IPS DF 6.9 (cell line): ENCODE results near the gene PKHD1.
"Not testable (repeated sequence)": the region's sequence is repeated elsewhere in the genome, so short reads cannot be mapped to it uniquely, and the experiment has no call there.

ENCODE experiments used
- DNase-seq: peaks from one replicate; pipeline ENCODE4 v3.0.0-alpha.2; 2013; ENCODE audit warnings: low read depth, low spot score
- H3K27ac ChIP-seq: one replicate; pipeline ENCODE4 v1.5.1; 2013; ENCODE audit warnings: low read length, control low read depth
- H3K27me3 ChIP-seq: 2 replicates; pipeline ENCODE4 v1.6.1; 2013; ENCODE audit warnings: mild to moderate bottlenecking, low read length; ENCODE audit not compliant: control insufficient read depth, insufficient read depth
- H3K36me3 ChIP-seq: 2 replicates; pipeline ENCODE4 v1.6.1; 2013; ENCODE audit warnings: low read length; ENCODE audit not compliant: control insufficient read depth, insufficient read depth
- H3K4me1 ChIP-seq: 2 replicates; pipeline ENCODE4 v1.6.1; 2013; ENCODE audit warnings: low read length; ENCODE audit not compliant: control insufficient read depth, insufficient read depth
- H3K4me3 ChIP-seq: 2 replicates; pipeline ENCODE4 v1.5.1; 2013; ENCODE audit warnings: mild to moderate bottlenecking, low read length
- H3K9me3 ChIP-seq: 2 replicates; pipeline ENCODE4 v1.6.1; 2013; ENCODE audit warnings: low read length, inconsistent platforms; ENCODE audit not compliant: control insufficient read depth, insufficient read depth
- WGBS: extraction: QIAGEN DNeasy Blood & Tissue Kit; methylation state at CpG from one replicate; pipeline ENCODE4 v1.1.7; 2013; ENCODE audit warnings: mixed read lengths, missing lambda C conversion rate; ENCODE audit not compliant: insufficient read length, insufficient coverage; 5-methylcytosine and 5-hydroxymethylcytosine counted together

Gene PKHD1

GRCh38 chr6:51932956-51933355 lies 154.5 kb downstream of the PKHD1 start:
- no peak overlapping the region for H3K27ac ChIP-seq
- no peak for DNase-seq
- no peaks in the 10 kb centered on the region for H3K36me3 ChIP-seq
- H3K27me3 ChIP-seq: no peaks in the 10 kb centered on the region
- no peaks in the 10 kb centered on the region for H3K4me1 ChIP-seq
- H3K4me3 ChIP-seq: no peak overlapping the region
- no peaks in the 10 kb centered on the region for H3K9me3 ChIP-seq

- Histone ChIP-seq H3K9me3 (no peaks in the 10 kb centered on the region), H3K27me3 (no peaks in the 10 kb centered on the region), H3K27ac (no peak overlapping the region), H3K4me3 (no peak overlapping the region), H3K36me3 (no peaks in the 10 kb centered on the region), H3K4me1 (no peaks in the 10 kb centered on the region)
- WGBS: no CpG with 5 or more reads among the region's 3 CpGs
- no peak for DNase-seq
Observed at GRCh38 chr6:51930602-51931001, 156.8 kb downstream of the PKHD1 start.

GRCh38 chr6:51929934-51930574 lies 157.4 kb downstream of the PKHD1 start:
- Histone ChIP-seq H3K4me1 (no peaks in the 10 kb centered on the region), H3K36me3 (no peaks in the 10 kb centered on the region), H3K9me3 (no peaks in the 10 kb centered on the region), H3K27ac (no peak overlapping the region), H3K27me3 (no peaks in the 10 kb centered on the region), H3K4me3 (no peak overlapping the region)
- no peak for DNase-seq
- WGBS: no CpG with 5 or more reads among the region's 5 CpGs

DNA sequence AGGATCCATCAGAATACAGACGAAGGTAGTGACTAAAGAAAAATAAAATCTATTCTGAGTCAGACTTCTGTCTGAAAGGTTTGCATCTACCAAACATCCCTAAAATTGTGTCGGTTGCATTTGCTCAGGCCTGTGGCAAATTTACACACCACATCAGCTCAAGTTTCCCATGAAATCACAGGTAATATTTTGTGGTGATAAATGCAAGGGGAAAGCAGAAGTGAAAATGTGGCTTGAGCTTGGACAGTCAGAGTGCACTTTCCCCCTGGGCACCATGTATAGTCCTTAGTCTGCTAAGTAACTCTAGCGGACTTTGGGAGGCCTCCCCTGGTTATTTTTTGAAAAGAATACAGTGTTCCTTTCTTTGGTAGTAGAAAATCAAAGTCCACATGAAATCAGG lies 159.1 kb downstream of the PKHD1 start:
- DNase-seq: no peak
- Histone ChIP-seq H3K4me3 (no peak overlapping the region), H3K4me1 (no peaks in the 10 kb centered on the region), H3K9me3 (no peaks in the 10 kb centered on the region), H3K36me3 (no peaks in the 10 kb centered on the region), H3K27me3 (no peaks in the 10 kb centered on the region), H3K27ac (no peak overlapping the region)
- WGBS: no CpG with 5 or more reads among the region's 3 CpGs

DNA sequence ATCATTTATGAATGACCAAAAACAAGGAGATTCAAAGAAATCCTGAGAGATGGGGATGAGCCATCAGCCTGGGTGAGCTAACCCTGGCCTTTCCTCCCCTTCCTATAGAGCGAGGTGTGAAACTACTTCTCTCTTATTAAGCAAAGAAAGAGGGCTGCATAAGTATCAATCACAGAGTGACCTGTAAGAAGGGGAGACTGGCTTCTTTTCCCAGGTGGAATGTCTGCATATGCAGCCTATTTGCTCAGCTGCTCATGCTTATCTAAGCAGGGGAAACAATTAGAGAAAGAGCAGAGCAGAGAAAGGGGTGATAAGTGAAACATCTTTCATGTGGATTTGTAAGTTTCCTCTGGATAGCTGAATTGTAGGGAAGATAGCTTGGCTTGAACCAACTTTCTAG lies 160.0 kb downstream of the PKHD1 start:
- no CpG with 5 or more reads among the region's 1 CpG for WGBS
- Histone ChIP-seq H3K27me3 (no peaks in the 10 kb centered on the region), H3K36me3 (no peaks in the 10 kb centered on the region), H3K27ac (no peak overlapping the region), H3K9me3 (no peaks in the 10 kb centered on the region), H3K4me3 (no peak overlapping the region), H3K4me1 (no peaks in the 10 kb centered on the region)
- no peak for DNase-seq

DNA sequence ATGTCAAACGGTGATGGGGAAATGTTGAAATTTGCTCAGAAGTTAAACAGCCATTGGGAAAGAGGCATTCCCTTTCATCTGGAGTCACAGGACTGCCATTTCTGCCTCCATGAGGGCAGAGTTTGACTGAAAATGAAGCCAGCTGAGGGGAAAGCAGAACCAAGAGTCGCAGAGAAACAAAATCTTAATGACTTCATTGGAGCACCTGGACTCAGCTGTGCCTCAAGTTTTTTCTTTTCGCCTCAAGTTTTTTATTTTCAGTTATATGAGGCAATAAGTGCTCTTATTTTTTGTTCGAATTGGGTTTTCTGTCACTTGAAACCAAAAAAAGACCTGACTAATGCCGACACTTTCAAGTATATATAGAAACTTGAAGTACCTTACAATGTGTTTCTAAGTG lies 161.3 kb downstream of the PKHD1 start:
- Histone ChIP-seq H3K4me3 (no peak overlapping the region), H3K27me3 (no peaks in the 10 kb centered on the region), H3K27ac (no peak overlapping the region), H3K9me3 (no peaks in the 10 kb centered on the region), H3K4me1 (no peaks in the 10 kb centered on the region), H3K36me3 (no peaks in the 10 kb centered on the region)
- no peak for DNase-seq
- WGBS: no CpG with 5 or more reads among the region's 5 CpGs

- H3K4me1 ChIP-seq, H3K27me3 ChIP-seq, H3K27ac ChIP-seq, H3K9me3 ChIP-seq, H3K4me3 ChIP-seq, DNase-seq, H3K36me3 ChIP-seq: not testable (repeated sequence)
- no CpG with 5 or more reads among the region's 9 CpGs for WGBS
Observed at GRCh38 chr6:51922479-51922878, 164.9 kb downstream of the PKHD1 start.

DNA sequence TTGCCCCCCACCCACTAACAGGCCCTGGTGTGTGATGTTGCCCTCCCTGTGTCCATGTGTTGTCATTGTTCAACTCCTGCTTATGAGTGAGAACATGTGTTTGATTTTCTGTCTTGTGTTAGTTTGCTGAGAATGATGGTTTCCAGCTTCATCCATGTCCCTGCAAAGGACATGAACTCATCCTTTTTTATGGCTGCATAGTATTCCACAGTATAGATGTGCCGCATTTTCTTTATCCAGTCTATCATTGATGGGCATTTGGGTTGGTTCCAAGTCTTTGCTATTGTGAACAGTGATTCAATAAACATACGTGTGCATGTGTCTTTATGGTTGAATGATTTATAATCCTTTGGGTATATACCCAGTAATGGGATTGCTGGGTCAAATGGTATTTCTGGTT lies 169.1 kb downstream of the PKHD1 start:
- not testable (repeated sequence) for H3K27me3 ChIP-seq, H3K4me1 ChIP-seq, H3K27ac ChIP-seq, H3K36me3 ChIP-seq, H3K4me3 ChIP-seq, H3K9me3 ChIP-seq, DNase-seq
- no CpG with 5 or more reads among the region's 2 CpGs for WGBS

- Histone ChIP-seq H3K27me3 (no peaks in the 10 kb centered on the region), H3K4me3 (no peak overlapping the region), H3K4me1 (no peaks in the 10 kb centered on the region), H3K36me3 (no peaks in the 10 kb centered on the region), H3K27ac (no peak overlapping the region), H3K9me3 (0 out of 2 replicates have a peak, but pooled peaks cover 2% of the 10 kb centered on the region)
- no peak for DNase-seq
- no CpG with 5 or more reads among the region's 1 CpG for WGBS
Observed at GRCh38 chr6:51915098-51915497, 172.3 kb downstream of the PKHD1 start.

GRCh38 chr6:51913265-51913664 lies 174.1 kb downstream of the PKHD1 start:
- WGBS: no CpG with 5 or more reads among the region's 2 CpGs
- H3K36me3 ChIP-seq: no peaks in the 10 kb centered on the region
- DNase-seq: no peak
- no peaks in the 10 kb centered on the region for H3K4me1 ChIP-seq
- no peak overlapping the region for H3K4me3 ChIP-seq
- 0 out of 2 replicates have a peak, but pooled peaks cover 2% of the 10 kb centered on the region for H3K9me3 ChIP-seq
- no peak overlapping the region for H3K27ac ChIP-seq
- H3K27me3 ChIP-seq: no peaks in the 10 kb centered on the region

GRCh38 chr6:51910851-51911250 lies 176.6 kb downstream of the PKHD1 start:
- Histone ChIP-seq H3K4me3 (no peak overlapping the region), H3K36me3 (no peaks in the 10 kb centered on the region), H3K27me3 (no peaks in the 10 kb centered on the region), H3K27ac (no peak overlapping the region), H3K4me1 (no peaks in the 10 kb centered on the region), H3K9me3 (0 out of 2 replicates have a peak, but pooled peaks cover 2% of the 10 kb centered on the region)
- no CpG with 5 or more reads among the region's 2 CpGs for WGBS
- DNase-seq: no peak
